Activated CD4-positive, alpha-beta T cell treated with anti-CD3 and anti-CD28 coated beads, Interleukin-2, amount 10 ng/mL, durations not matched to agents 24 days and 14 days (primary cell): Measurements from ENCODE around the gene CPT1C. TPM values are rescaled to one million over a fixed set of nuclear protein-coding genes. Genes with fewer than 3 reads are reported as not detected.

Source experiments
- DNase-seq: peaks from one replicate; pipeline ENCODE4 v3.0.0; 2022
- H3K27ac Mint-ChIP-seq: one replicate; pipeline ENCODE4 v1.8.0; 2022; ENCODE audit warnings: mild to moderate bottlenecking, mixed read lengths
- H3K27me3 Mint-ChIP-seq: one replicate; pipeline ENCODE4 v1.8.0; 2022; ENCODE audit warnings: mixed read lengths
- H3K36me3 Mint-ChIP-seq: one replicate; pipeline ENCODE4 v1.8.0; 2022; ENCODE audit warnings: low read depth, mild to moderate bottlenecking, mixed read lengths
- H3K4me1 Mint-ChIP-seq: one replicate; pipeline ENCODE4 v1.8.0; 2021; ENCODE audit warnings: mixed read lengths
- H3K4me3 Mint-ChIP-seq: one replicate; pipeline ENCODE4 v1.8.0; 2022; ENCODE audit warnings: mild to moderate bottlenecking, moderate library complexity, mixed read lengths
- H3K9me3 Mint-ChIP-seq: one replicate; pipeline ENCODE4 v1.8.0; 2021; ENCODE audit warnings: mixed read lengths
- intact Hi-C: fragments of 100-400 bp; cut with micrococcal nuclease; formaldehyde crosslinking; loops from one replicate; pipeline ENCODE4 v1.15.1; 2023
- total RNA-seq: library from RNA; stranded (reverse); gene quantifications from 2 replicates; pipeline ENCODE4 v1.2.3, GENCODE V29; 2022

Gene CPT1C
- total RNA-seq, 1 donor from 2014 or later = 3.4 TPM

DNA sequence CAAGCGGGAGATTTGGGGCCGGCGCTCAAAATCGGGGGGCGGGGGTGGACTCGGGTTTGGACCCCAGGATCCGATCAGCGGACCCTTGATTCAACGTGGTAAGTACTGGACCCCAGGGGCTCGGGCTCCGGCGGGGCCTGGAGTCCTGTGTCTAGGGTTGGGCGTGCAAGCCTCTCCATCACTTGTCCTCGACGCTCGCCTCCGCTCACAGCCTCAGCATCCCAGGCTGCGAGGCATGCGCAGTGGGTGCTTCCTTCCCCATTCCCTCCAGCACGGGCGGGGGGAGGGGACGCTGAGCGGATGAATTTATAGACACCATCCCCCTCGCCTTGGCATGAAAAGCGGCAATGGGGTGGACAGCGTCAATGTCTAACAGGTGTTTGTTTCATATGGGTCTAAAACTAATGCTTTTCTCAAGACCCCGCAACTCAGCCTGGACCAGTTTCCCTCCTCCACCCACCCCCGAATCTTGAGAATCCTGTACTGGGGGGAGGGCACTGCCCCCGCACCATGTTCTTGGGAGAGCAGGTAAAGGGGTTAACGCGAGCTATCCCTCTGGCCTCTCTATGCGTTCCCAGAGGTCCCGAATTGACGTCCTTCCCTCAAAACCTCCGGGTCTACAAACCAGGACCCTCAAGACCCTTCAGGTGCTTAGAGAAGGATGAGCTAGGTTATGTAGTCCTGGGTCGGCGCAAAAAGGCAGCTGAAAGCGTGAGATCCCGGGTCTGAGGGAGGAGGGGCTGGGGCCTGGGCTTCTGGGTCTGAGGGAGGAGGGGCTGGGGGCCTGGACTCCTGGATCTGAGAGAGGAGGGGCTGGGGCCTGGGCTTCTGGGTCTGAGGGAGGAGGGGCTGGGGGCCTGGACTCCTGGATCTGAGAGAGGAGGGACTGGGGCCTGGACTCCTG, 579 bp downstream of the CPT1C start:
- intact Hi-C loops = loop anchor here (2.0 kb wide), 1 partner anchor 75 kb away; the partner anchor contains the start of gene AP2A1
- Mint-ChIP-seq H3K9me3 (no peaks in the 10 kb centered on the region), H3K27ac (peak overlapping the region; percentile 63), H3K36me3 (peaks cover 26% of the 10 kb centered on the region), H3K27me3 (peaks cover 13% of the 10 kb centered on the region), H3K4me1 (peaks cover 19% of the 10 kb centered on the region), H3K4me3 (peak overlapping the region; percentile 87)
- DNase-seq = peak; percentile 79

DNA sequence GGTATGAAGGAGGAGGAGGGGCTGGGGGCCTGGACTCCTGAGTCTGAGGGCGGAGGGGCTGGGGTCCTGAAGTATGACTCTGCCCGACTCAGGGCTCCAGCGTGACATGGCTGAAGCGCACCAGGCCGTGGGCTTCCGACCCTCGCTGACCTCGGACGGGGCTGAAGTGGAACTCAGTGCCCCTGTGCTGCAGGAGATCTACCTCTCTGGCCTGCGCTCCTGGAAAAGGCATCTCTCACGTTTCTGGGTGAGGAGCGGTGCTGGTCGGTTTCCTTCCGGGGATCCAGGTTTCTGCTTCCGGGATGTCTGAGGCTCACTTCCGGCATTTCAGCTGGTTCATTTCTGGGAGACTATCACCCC, 1.2 kb downstream of the CPT1C start:
- intact Hi-C loops = no loop called here
- Mint-ChIP-seq H3K4me3 (no peak overlapping the region), H3K27ac (no peak overlapping the region), H3K36me3 (peaks cover 22% of the 10 kb centered on the region), H3K27me3 (peaks cover 13% of the 10 kb centered on the region), H3K4me1 (peaks cover 19% of the 10 kb centered on the region), H3K9me3 (no peaks in the 10 kb centered on the region)
- no peak for DNase-seq

DNA sequence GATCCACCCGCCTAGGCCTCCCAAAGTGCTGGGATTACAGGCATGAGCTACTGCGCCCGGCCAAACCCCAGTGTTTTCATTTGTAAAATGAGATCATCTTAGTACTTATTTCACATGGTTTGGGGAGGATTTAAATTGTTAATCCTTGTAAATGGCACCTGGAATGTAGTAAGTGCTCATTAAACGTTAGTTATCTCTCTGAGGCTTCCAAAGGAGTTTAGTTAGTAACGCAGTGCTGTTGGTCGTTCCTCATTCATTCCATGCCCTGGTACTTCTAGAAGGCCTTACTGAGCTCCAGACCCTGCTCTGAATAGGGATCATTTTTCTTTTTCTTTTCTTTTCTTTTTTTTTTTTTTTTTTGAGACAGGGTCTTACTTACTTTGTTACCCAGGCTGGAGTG, 5.2 kb downstream of the CPT1C start:
- intact Hi-C loops = no loop called here
- H3K4me3 Mint-ChIP-seq = no peak overlapping the region

DNA sequence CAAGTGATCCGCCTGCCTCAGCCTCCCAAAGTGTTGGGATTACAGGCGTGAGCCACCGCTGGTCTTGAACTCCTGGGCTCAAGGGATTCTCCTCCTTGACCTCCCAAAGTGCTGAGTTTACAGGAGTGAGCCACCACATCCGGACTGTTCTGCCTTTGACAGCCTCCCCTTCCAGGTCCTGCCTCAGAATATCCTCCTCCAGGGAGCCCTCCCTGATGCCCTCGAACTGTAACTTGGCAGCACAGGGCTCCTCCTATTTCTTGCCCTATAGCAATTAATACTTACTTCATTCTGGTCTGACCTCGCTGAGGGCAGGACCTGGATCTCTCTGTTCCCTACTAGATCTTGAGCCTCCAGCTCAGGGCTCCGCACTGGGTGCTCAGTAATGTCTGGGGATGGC, 5.9 kb downstream of the CPT1C start:
- H3K4me1 Mint-ChIP-seq = no peaks in the 10 kb centered on the region
- no peaks in the 10 kb centered on the region for H3K36me3 Mint-ChIP-seq
- no peaks in the 10 kb centered on the region for H3K9me3 Mint-ChIP-seq
- no peak overlapping the region for H3K27ac Mint-ChIP-seq
- H3K4me3 Mint-ChIP-seq = no peak overlapping the region
- intact Hi-C loops = no loop called here
- no peak for DNase-seq
- H3K27me3 Mint-ChIP-seq = peaks cover 5% of the 10 kb centered on the region

More for the DNA sequence above, 5.2 kb downstream of the CPT1C start:
- H3K9me3 Mint-ChIP-seq = no peaks in the 10 kb centered on the region
- DNase-seq = no peak
- H3K4me1 Mint-ChIP-seq = peaks cover 3% of the 10 kb centered on the region
- H3K27ac Mint-ChIP-seq = no peak overlapping the region
- peaks cover 5% of the 10 kb centered on the region for H3K27me3 Mint-ChIP-seq
- H3K36me3 Mint-ChIP-seq = no peaks in the 10 kb centered on the region

DNA sequence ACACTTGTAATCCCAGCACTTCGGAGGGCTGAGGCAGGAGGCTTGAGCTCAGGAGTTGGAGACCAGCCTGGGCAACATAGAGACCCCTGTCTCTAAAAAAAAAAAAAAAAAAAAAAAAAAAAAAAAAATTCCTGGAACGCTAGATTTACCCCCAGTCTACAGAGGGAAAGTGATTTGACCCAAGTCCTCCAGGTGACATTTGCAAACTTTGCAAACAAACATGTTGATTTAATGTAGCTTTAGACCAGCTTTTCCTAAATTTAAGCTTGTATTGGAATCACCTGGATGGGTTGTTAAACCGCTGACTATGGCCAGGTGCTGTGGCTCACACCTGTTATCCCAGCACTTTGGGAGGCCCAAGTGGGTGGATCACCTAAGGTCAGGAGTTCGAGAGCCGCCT, 8.4 kb downstream of the CPT1C start:
- H3K27me3 Mint-ChIP-seq = no peaks in the 10 kb centered on the region
- H3K4me1 Mint-ChIP-seq = no peaks in the 10 kb centered on the region
- H3K27ac Mint-ChIP-seq = no peak overlapping the region
- no peaks in the 10 kb centered on the region for H3K9me3 Mint-ChIP-seq
- H3K4me3 Mint-ChIP-seq = no peak overlapping the region
- intact Hi-C loops = no loop called here
- H3K36me3 Mint-ChIP-seq = no peaks in the 10 kb centered on the region
- DNase-seq = no peak

DNA sequence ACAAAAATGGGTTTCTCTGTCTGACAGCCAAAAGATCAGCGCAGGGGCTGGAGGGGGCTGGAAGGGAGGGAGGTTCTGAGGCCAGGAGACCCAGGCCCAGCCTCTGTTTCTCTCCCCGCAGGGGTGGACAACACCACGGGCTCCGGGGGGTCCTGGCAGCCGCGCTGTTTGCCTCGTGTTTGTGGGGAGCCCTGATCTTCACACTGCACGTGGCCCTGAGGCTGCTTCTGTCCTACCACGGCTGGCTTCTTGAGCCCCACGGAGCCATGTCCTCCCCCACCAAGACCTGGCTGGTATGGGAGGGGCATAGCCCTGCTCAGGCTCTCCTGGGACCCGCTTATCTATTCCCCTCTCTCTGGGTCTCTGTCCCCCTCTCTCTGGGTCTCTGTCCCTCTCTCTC, 9.6 kb downstream of the CPT1C start:
- H3K9me3 Mint-ChIP-seq = no peaks in the 10 kb centered on the region
- no peak overlapping the region for H3K4me3 Mint-ChIP-seq
- no peaks in the 10 kb centered on the region for H3K36me3 Mint-ChIP-seq
- DNase-seq = peak; percentile 62
- no peaks in the 10 kb centered on the region for H3K27me3 Mint-ChIP-seq
- no peak overlapping the region for H3K27ac Mint-ChIP-seq
- intact Hi-C loops = loop anchor here (2.0 kb wide), 1 partner anchor 16 kb away; no protein-coding TSS in a partner anchor
- H3K4me1 Mint-ChIP-seq = no peaks in the 10 kb centered on the region

DNA sequence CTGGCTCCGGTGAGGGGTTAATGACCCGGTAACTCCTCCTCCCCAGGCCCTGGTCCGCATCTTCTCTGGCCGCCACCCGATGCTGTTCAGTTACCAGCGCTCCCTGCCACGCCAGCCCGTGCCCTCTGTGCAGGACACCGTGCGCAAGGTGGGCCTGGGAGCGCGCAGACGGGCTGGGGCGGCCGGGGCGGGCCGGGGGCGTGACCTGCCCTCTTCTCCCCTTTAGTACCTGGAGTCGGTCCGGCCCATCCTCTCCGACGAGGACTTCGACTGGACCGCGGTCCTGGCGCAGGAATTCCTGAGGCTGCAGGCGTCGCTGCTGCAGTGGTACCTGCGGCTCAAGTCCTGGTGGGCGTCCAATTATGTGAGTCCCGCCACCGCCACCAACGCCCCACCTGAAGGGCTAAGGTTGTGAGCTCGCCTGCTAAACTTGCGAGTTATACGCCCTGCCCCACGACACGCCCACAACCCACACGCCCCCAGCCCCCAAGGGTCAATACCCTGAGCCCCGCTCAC, 10.4 kb downstream of the CPT1C start:
- DNase-seq = no peak
- Mint-ChIP-seq H3K36me3 (no peaks in the 10 kb centered on the region), H3K27me3 (no peaks in the 10 kb centered on the region), H3K9me3 (no peaks in the 10 kb centered on the region), H3K4me3 (no peak overlapping the region), H3K27ac (no peak overlapping the region), H3K4me1 (no peaks in the 10 kb centered on the region)
- intact Hi-C loops = loop anchor here (2.0 kb wide), 1 partner anchor 15 kb away; no protein-coding TSS in a partner anchor

DNA sequence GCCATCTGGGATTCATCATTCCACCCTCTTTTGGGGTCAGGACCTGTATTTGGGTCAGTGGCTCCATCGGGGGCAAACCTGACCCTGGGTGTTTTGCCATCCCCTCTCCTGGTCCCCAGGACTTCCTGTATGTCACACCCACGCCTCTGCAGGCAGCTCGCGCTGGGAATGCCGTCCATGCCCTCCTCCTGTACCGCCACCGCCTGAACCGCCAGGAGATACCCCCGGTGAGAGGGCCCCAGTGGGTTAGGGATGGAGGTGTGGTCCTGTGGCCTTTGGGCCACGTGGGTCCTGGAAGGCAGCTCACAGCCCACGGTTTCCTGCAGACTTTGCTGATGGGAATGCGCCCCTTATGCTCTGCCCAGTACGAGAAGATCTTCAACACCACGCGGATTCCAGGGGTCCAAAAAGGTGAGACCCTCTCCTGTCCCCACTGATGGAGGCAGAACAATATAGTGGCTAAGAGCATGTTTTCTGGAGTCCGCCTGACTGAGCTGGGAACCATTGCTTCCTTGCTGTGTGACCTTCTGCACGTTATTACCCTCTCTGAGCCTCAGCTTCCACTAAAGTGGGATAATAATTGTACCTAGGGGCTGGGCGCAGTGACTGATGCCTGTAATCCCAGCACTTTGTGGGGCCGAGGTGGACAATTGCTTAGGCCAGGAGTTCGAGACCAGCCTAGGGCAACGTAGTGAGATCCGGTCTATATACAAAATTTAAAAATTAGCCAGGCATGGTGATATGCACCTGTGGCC, 14.1 kb downstream of the CPT1C start:
- no peak for DNase-seq
- intact Hi-C loops = no loop called here
- Mint-ChIP-seq H3K4me3 (no peak overlapping the region), H3K9me3 (no peaks in the 10 kb centered on the region), H3K27ac (no peak overlapping the region), H3K36me3 (no peaks in the 10 kb centered on the region), H3K4me1 (no peaks in the 10 kb centered on the region), H3K27me3 (no peaks in the 10 kb centered on the region)

DNA sequence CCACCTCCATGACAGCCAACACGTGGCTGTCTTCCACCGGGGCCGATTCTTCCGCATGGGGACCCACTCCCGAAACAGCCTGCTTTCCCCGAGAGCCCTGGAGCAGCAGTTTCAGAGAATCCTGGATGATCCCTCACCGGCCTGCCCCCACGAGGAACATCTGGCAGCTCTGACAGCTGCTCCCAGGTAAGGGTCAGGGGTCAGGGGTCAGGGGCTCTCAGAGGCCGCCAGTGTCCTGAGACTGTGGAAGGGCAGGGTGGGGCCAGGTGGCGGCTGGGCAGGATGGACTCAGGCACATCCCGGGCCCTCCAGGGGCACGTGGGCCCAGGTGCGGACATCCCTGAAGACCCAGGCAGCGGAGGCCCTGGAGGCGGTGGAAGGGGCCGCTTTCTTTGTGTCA, 15.0 kb downstream of the CPT1C start:
- DNase-seq = no peak
- no peaks in the 10 kb centered on the region for H3K27me3 Mint-ChIP-seq
- no peaks in the 10 kb centered on the region for H3K4me1 Mint-ChIP-seq
- H3K9me3 Mint-ChIP-seq = no peaks in the 10 kb centered on the region
- no peak overlapping the region for H3K27ac Mint-ChIP-seq
- intact Hi-C loops = no loop called here
- no peak overlapping the region for H3K4me3 Mint-ChIP-seq
- H3K36me3 Mint-ChIP-seq = no peaks in the 10 kb centered on the region

DNA sequence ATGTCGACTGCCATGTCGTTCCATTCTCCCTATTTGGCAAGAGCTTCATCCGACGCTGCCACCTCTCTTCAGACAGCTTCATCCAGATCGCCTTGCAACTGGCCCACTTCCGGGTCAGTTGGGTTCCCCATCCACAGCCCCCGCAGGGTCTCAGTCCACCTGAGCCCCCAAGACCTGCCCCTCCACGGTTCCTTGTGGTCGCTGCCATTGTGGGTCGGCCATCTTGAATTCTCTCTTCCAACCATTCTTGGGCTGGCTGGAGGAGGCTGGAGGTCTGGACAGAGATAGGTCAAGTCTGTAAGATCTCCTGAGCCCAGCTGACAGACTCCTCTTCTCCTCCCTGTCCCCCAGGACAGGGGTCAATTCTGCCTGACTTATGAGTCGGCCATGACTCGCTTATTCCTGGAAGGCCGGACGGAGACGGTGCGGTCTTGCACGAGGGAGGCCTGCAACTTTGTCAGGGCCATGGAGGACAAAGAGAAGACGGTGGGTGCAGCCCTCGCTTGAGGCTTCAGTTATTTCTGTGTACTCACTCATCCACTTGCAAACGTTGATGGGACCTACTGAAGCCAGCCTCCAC, 19.5 kb downstream of the CPT1C start:
- DNase-seq = no peak
- peaks cover 4% of the 10 kb centered on the region for H3K4me1 Mint-ChIP-seq
- intact Hi-C loops = no loop called here
- no peaks in the 10 kb centered on the region for H3K9me3 Mint-ChIP-seq
- no peak overlapping the region for H3K27ac Mint-ChIP-seq
- H3K36me3 Mint-ChIP-seq = no peaks in the 10 kb centered on the region
- H3K4me3 Mint-ChIP-seq = no peak overlapping the region
- H3K27me3 Mint-ChIP-seq = no peaks in the 10 kb centered on the region

DNA sequence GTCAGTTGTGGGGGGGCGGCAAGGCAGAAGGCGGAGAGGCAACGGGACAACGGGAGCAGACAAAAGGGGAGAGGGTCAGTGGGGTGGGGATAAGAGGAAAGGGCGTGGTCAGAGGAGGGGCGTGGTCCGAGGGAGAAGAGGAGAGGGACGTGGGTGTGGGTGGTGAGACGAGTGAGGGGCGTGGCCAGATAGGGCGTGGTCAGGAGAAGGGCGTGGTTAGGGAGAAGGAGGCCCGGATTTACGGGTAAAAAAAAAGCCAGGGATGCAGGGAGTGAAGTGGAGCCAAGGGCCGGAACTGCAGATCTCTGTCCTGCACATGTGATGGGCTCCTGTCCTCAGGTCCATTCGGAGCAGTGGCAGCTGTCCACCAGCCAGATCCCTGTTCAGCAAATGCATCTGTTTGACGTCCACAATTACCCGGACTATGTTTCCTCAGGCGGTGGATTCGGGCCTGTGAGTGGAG, 21.5 kb downstream of the CPT1C start:
- Mint-ChIP-seq H3K27me3 (no peaks in the 10 kb centered on the region), H3K9me3 (no peaks in the 10 kb centered on the region), H3K4me1 (peaks cover 8% of the 10 kb centered on the region), H3K36me3 (no peaks in the 10 kb centered on the region), H3K4me3 (no peak overlapping the region), H3K27ac (no peak overlapping the region)
- no peak for DNase-seq
- intact Hi-C loops = no loop called here

DNA sequence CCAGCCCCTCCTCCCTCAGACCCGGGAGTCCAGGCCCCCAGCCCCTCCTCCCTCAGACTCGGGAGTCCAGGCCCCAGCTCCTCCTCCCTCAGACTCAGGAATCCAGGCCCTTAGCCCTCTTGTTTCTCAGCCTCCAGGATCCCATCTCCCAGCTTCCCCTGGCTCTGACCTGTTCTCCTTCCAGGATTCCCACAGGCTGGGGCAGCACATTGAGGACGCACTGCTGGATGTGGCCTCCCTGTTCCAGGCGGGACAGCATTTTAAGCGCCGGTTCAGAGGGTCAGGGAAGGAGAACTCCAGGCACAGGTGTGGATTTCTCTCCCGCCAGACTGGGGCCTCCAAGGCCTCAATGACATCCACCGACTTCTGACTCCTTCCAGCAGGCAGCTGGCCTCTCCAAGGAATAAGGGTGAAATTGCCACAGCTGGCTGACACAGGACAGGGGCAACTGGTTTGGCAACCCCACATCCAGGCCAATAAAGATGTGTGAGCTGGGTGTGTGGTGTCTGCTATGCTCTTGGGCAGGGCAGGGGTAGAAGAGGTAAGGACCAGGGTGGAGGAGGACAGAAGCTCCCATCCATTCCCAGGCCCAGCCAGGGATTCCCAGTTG, 22.4 kb downstream of the CPT1C start:
- peaks cover 12% of the 10 kb centered on the region for H3K4me1 Mint-ChIP-seq
- no peaks in the 10 kb centered on the region for H3K36me3 Mint-ChIP-seq
- no peak overlapping the region for H3K27ac Mint-ChIP-seq
- H3K4me3 Mint-ChIP-seq = no peak overlapping the region
- intact Hi-C loops = no loop called here
- no peaks in the 10 kb centered on the region for H3K9me3 Mint-ChIP-seq
- DNase-seq = no peak
- H3K27me3 Mint-ChIP-seq = no peaks in the 10 kb centered on the region

DNA sequence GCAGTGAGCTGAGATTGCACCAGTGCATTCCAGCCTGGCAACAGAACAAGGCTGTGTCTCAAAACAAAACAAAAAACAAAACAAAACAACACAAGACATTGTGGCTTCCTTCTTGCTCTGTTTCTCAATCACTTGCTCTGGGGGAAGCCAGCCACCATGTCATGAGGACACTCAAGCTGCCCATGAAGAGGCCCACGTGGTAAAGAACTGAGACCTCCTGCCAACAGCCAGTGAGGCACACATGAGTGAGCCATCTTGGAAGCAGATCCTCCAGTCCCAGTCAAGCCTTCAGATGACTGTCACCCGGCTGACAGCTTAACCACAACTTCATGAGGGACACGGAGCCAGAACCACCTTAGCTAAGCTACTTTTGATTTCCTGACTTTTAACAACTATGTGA, 25.2 kb downstream of the CPT1C start:
- Mint-ChIP-seq H3K4me3 (no peak overlapping the region), H3K9me3 (no peaks in the 10 kb centered on the region), H3K4me1 (peaks cover 12% of the 10 kb centered on the region), H3K36me3 (no peaks in the 10 kb centered on the region), H3K27ac (peak overlapping the region; percentile 29), H3K27me3 (no peaks in the 10 kb centered on the region)
- intact Hi-C loops = loop anchor here (2.0 kb wide), 1 partner anchor 15 kb away; no protein-coding TSS in a partner anchor
- no peak for DNase-seq
